ENCODE data around the gene TIMM17A. TPM values are rescaled to one million over a fixed set of nuclear protein-coding genes. Genes with fewer than 3 reads are reported as not detected.

Gene TIMM17A
- total RNA-seq, 1 experiment from 2014 or later = 39.8 TPM

- no peak for DNase-seq
- H3K9ac ChIP-seq (ENCODE audit: low read length) = no peak overlapping the region
Observed at GRCh38 chr1:201944002-201944401, 11.3 kb upstream of the TIMM17A start.

GRCh38 chr1:201944639-201945038 is 10.7 kb upstream of the TIMM17A start:
- no peaks in the 10 kb centered on the region for H3K36me3 ChIP-seq (ENCODE audit: insufficient read depth, low read length)
- no peaks in the 10 kb centered on the region for H4K20me1 ChIP-seq (ENCODE audit: insufficient read depth, low read depth, low read length)
- no peaks in the 10 kb centered on the region for H3K9me3 ChIP-seq (ENCODE audit: low read length)
- H3K27me3 ChIP-seq (ENCODE audit: low read length) = no peaks in the 10 kb centered on the region
- H3K9me2 ChIP-seq (replicated peaks; ENCODE audit: insufficient read depth, low read length) = no peaks in the 10 kb centered on the region
- H3K79me2 ChIP-seq (ENCODE audit: low read length) = no peaks in the 10 kb centered on the region
- H3K4me1 ChIP-seq (ENCODE audit: low read length) = 0 out of 2 replicates have a peak, but pooled peaks cover 2% of the 10 kb centered on the region
- H3K4me3 ChIP-seq (ENCODE audit: low read length) = no peak overlapping the region
- no peak overlapping the region for H3K4me2 ChIP-seq (ENCODE audit: low read depth, low read length, poor library complexity, severe bottlenecking)
- H3K9ac ChIP-seq (ENCODE audit: low read length) = no peak overlapping the region
- H2AFZ ChIP-seq (ENCODE audit: low read length) = no peak overlapping the region
- H3K27ac ChIP-seq (ENCODE audit: low read length) = no peak overlapping the region
- no peak for DNase-seq

More at GRCh38 chr1:201944002-201944401, 11.3 kb upstream of the TIMM17A start:
- 0 out of 2 replicates have a peak, but pooled peaks cover 2% of the 10 kb centered on the region for H3K4me1 ChIP-seq (ENCODE audit: low read length)
- no peaks in the 10 kb centered on the region for H3K79me2 ChIP-seq (ENCODE audit: low read length)
- no peaks in the 10 kb centered on the region for H4K20me1 ChIP-seq (ENCODE audit: insufficient read depth, low read depth, low read length)
- no peaks in the 10 kb centered on the region for H3K9me3 ChIP-seq (ENCODE audit: low read length)
- H3K27me3 ChIP-seq (ENCODE audit: low read length) = no peaks in the 10 kb centered on the region
- H3K4me3 ChIP-seq (ENCODE audit: low read length) = no peak overlapping the region
- H2AFZ ChIP-seq (ENCODE audit: low read length) = no peak overlapping the region
- H3K4me2 ChIP-seq (ENCODE audit: low read depth, low read length, poor library complexity, severe bottlenecking) = no peak overlapping the region
- no peak overlapping the region for H3K27ac ChIP-seq (ENCODE audit: low read length)
- H3K9me2 ChIP-seq (replicated peaks; ENCODE audit: insufficient read depth, low read length) = no peaks in the 10 kb centered on the region
- no peaks in the 10 kb centered on the region for H3K36me3 ChIP-seq (ENCODE audit: insufficient read depth, low read length)

GRCh38 chr1:201945157-201945556 is 10.1 kb upstream of the TIMM17A start:
- DNase-seq = no peak
- Histone ChIP-seq H3K4me3 (ENCODE audit: low read length) (no peak overlapping the region), H3K27ac (ENCODE audit: low read length) (no peak overlapping the region), H3K79me2 (ENCODE audit: low read length) (no peaks in the 10 kb centered on the region), H3K36me3 (ENCODE audit: insufficient read depth, low read length) (no peaks in the 10 kb centered on the region), H3K4me2 (ENCODE audit: low read depth, low read length, poor library complexity, severe bottlenecking) (no peak overlapping the region), H4K20me1 (ENCODE audit: insufficient read depth, low read depth, low read length) (no peaks in the 10 kb centered on the region), H3K4me1 (ENCODE audit: low read length) (0 out of 2 replicates have a peak, but pooled peaks cover 2% of the 10 kb centered on the region), H3K9me2 (replicated peaks; ENCODE audit: insufficient read depth, low read length) (no peaks in the 10 kb centered on the region), H2AFZ (ENCODE audit: low read length) (no peak overlapping the region), H3K9me3 (ENCODE audit: low read length) (no peaks in the 10 kb centered on the region), H3K27me3 (ENCODE audit: low read length) (no peaks in the 10 kb centered on the region), H3K9ac (ENCODE audit: low read length) (no peak overlapping the region)

- Histone ChIP-seq H4K20me1 (ENCODE audit: insufficient read depth, low read depth, low read length) (no peaks in the 10 kb centered on the region), H3K27me3 (ENCODE audit: low read length) (no peaks in the 10 kb centered on the region), H3K36me3 (ENCODE audit: insufficient read depth, low read length) (no peaks in the 10 kb centered on the region), H3K9me2 (replicated peaks; ENCODE audit: insufficient read depth, low read length) (no peaks in the 10 kb centered on the region), H3K4me1 (ENCODE audit: low read length) (0 out of 2 replicates have a peak, but pooled peaks cover 2% of the 10 kb centered on the region), H2AFZ (ENCODE audit: low read length) (peak overlapping the region; percentile 50; the same call in 1 of the 2 replicates), H3K79me2 (ENCODE audit: low read length) (no peaks in the 10 kb centered on the region), H3K27ac (ENCODE audit: low read length) (no peak overlapping the region), H3K9me3 (ENCODE audit: low read length) (no peaks in the 10 kb centered on the region), H3K4me3 (ENCODE audit: low read length) (no peak overlapping the region), H3K4me2 (ENCODE audit: low read depth, low read length, poor library complexity, severe bottlenecking) (no peak overlapping the region), H3K9ac (ENCODE audit: low read length) (no peak overlapping the region)
- no peak for DNase-seq
Observed at GRCh38 chr1:201945863-201946223, 9.5 kb upstream of the TIMM17A start.

- no peaks in the 10 kb centered on the region for H3K36me3 ChIP-seq (ENCODE audit: insufficient read depth, low read length)
- H3K27ac ChIP-seq (ENCODE audit: low read length) = no peak within 1 kb of the TSS
- no peak within 1 kb of the TSS for H3K4me3 ChIP-seq (ENCODE audit: low read length)
- no peaks in the 10 kb centered on the region for H3K79me2 ChIP-seq (ENCODE audit: low read length)
- no peak for DNase-seq
- H3K9ac ChIP-seq (ENCODE audit: low read length) = no peak within 1 kb of the TSS
- no peaks in the 10 kb centered on the region for H3K27me3 ChIP-seq (ENCODE audit: low read length)
- H2AFZ ChIP-seq (ENCODE audit: low read length) = peak within 1 kb of the TSS; percentile 50; the same call in 1 of the 2 replicates
- H3K4me2 ChIP-seq (ENCODE audit: low read depth, low read length, poor library complexity, severe bottlenecking) = no peak within 1 kb of the TSS
- no peaks in the 10 kb centered on the region for H3K9me2 ChIP-seq (replicated peaks; ENCODE audit: insufficient read depth, low read length)
- no peaks in the 10 kb centered on the region for H3K9me3 ChIP-seq (ENCODE audit: low read length)
- 0 out of 2 replicates have a peak, but pooled peaks cover 2% of the 10 kb centered on the region for H3K4me1 ChIP-seq (ENCODE audit: low read length)
- H4K20me1 ChIP-seq (ENCODE audit: insufficient read depth, low read depth, low read length) = no peaks in the 10 kb centered on the region
Observed at GRCh38 chr1:201946224-201946908, 8.9 kb upstream of the TIMM17A start, which contains the start of gene LMOD1. Gene LMOD1 (minus strand): TSS chr1:201946548. CDS start chr1:201946340, 208 bp downstream.

GRCh38 chr1:201947697-201948008 is 7.7 kb upstream of the TIMM17A start:
- no peaks in the 10 kb centered on the region for H3K36me3 ChIP-seq (ENCODE audit: insufficient read depth, low read length)
- H3K27me3 ChIP-seq (ENCODE audit: low read length) = no peaks in the 10 kb centered on the region
- no peaks in the 10 kb centered on the region for H3K9me2 ChIP-seq (replicated peaks; ENCODE audit: insufficient read depth, low read length)
- no peaks in the 10 kb centered on the region for H3K79me2 ChIP-seq (ENCODE audit: low read length)
- H2AFZ ChIP-seq (ENCODE audit: low read length) = no peak overlapping the region
- H3K4me2 ChIP-seq (ENCODE audit: low read depth, low read length, poor library complexity, severe bottlenecking) = no peak overlapping the region
- no peak overlapping the region for H3K9ac ChIP-seq (ENCODE audit: low read length)
- no peaks in the 10 kb centered on the region for H3K9me3 ChIP-seq (ENCODE audit: low read length)
- no peak overlapping the region for H3K27ac ChIP-seq (ENCODE audit: low read length)
- no peak for DNase-seq
- no peaks in the 10 kb centered on the region for H3K4me1 ChIP-seq (ENCODE audit: low read length)
- no peak overlapping the region for H3K4me3 ChIP-seq (ENCODE audit: low read length)
- no peaks in the 10 kb centered on the region for H4K20me1 ChIP-seq (ENCODE audit: insufficient read depth, low read depth, low read length)

GRCh38 chr1:201949491-201949890 is 5.8 kb upstream of the TIMM17A start:
- Histone ChIP-seq H3K4me3 (ENCODE audit: low read length) (no peak overlapping the region), H3K27me3 (ENCODE audit: low read length) (no peaks in the 10 kb centered on the region), H3K9me2 (replicated peaks; ENCODE audit: insufficient read depth, low read length) (no peaks in the 10 kb centered on the region), H3K9ac (ENCODE audit: low read length) (no peak overlapping the region), H3K4me2 (ENCODE audit: low read depth, low read length, poor library complexity, severe bottlenecking) (no peak overlapping the region), H3K9me3 (ENCODE audit: low read length) (no peaks in the 10 kb centered on the region), H3K27ac (ENCODE audit: low read length) (no peak overlapping the region), H3K36me3 (ENCODE audit: insufficient read depth, low read length) (no peaks in the 10 kb centered on the region), H3K79me2 (ENCODE audit: low read length) (no peaks in the 10 kb centered on the region), H4K20me1 (ENCODE audit: insufficient read depth, low read depth, low read length) (no peaks in the 10 kb centered on the region), H2AFZ (ENCODE audit: low read length) (no peak overlapping the region), H3K4me1 (ENCODE audit: low read length) (peaks cover 3% of the 10 kb centered on the region)
- DNase-seq = no peak

- H3K4me1 ChIP-seq (ENCODE audit: low read length) = peaks cover 19% of the 10 kb centered on the region
- H3K27me3 ChIP-seq (ENCODE audit: low read length) = no peaks in the 10 kb centered on the region
- peaks cover 17% of the 10 kb centered on the region for H3K36me3 ChIP-seq (ENCODE audit: insufficient read depth, low read length)
- peak overlapping the region; percentile 85 for H3K9ac ChIP-seq (ENCODE audit: low read length)
- DNase-seq = no peak
- H3K27ac ChIP-seq (ENCODE audit: low read length) = no peak overlapping the region
- peaks cover 36% of the 10 kb centered on the region for H3K79me2 ChIP-seq (ENCODE audit: low read length)
- H3K4me3 ChIP-seq (ENCODE audit: low read length) = peak overlapping the region; percentile 76
- H4K20me1 ChIP-seq (ENCODE audit: insufficient read depth, low read depth, low read length) = peaks cover 7% of the 10 kb centered on the region; the same call in 1 of the 2 replicates
- no peaks in the 10 kb centered on the region for H3K9me3 ChIP-seq (ENCODE audit: low read length)
- H3K9me2 ChIP-seq (replicated peaks; ENCODE audit: insufficient read depth, low read length) = no peaks in the 10 kb centered on the region
- H2AFZ ChIP-seq (ENCODE audit: low read length) = 0 out of 2 replicates have a peak overlapping the region, but pooled peaks have one; percentile 49
- H3K4me2 ChIP-seq (ENCODE audit: low read depth, low read length, poor library complexity, severe bottlenecking) = peak overlapping the region; percentile 97
Observed at GRCh38 chr1:201954263-201955008, 867 bp upstream of the TIMM17A start.

Measured in Karpas-422 (cell line).